ENCODE results near the gene CDAN1.

The CDAN1 gene

DNA sequence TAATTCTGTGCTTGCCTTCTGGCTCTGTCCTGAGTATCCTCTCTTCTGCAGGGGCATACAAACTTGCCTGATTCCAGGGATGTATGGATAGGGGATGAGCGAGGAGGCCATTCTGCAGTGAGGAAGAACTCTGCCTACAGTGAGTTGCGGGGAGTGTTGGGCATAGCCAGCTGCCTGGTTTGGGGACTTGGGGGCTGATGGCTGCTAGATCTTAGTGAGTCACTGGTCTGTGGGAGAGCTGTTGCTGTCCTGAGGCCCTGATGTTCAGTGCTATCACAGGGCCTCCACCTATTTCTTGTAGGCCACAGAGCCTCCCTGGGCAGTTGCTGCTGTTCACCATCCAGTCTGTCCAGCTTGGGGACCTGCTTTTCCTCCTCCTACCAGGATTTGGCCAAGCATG is 20.3 kb downstream of the CDAN1 start:
- in situ Hi-C loops (cut with HindIII; ENCODE audit: low sequenced_read_pairs), result no loop called here
- DNase-seq (ENCODE audit: low read depth, low spot score), result no peak
- TF ChIP-seq CTCF (IDR thresholded peaks at IDR 0.05; ENCODE audit: low read depth, low read length), result no peak
- H3K4me3 ChIP-seq (ENCODE audit: low read depth, low read length), result no peak overlapping the region

GRCh38 chr15:42716125-42716524 is 20.8 kb downstream of the CDAN1 start:
- in situ Hi-C loops (cut with HindIII; ENCODE audit: low sequenced_read_pairs), result no loop called here
- DNase-seq (ENCODE audit: low read depth, low spot score), result no peak
- H3K4me3 ChIP-seq (ENCODE audit: low read depth, low read length), result no peak overlapping the region
- no peak for TF ChIP-seq CTCF (IDR thresholded peaks at IDR 0.05; ENCODE audit: low read depth, low read length)

- H3K4me3 ChIP-seq (ENCODE audit: low read depth, low read length), result no peak overlapping the region
- TF ChIP-seq CTCF (IDR thresholded peaks at IDR 0.05; ENCODE audit: low read depth, low read length), result no peak
- DNase-seq (ENCODE audit: low read depth, low spot score), result no peak
- in situ Hi-C loops (cut with HindIII; ENCODE audit: low sequenced_read_pairs), result no loop called here
Observed at GRCh38 chr15:42712584-42712983, 24.3 kb downstream of the CDAN1 start.

- no peak for TF ChIP-seq CTCF (IDR thresholded peaks at IDR 0.05; ENCODE audit: low read depth, low read length)
- no peak for DNase-seq (ENCODE audit: low read depth, low spot score)
- H3K4me3 ChIP-seq (ENCODE audit: low read depth, low read length), result no peak overlapping the region
- in situ Hi-C loops (cut with HindIII; ENCODE audit: low sequenced_read_pairs), result no loop called here
Observed at GRCh38 chr15:42711746-42712145, 25.2 kb downstream of the CDAN1 start.

- no peak for TF ChIP-seq CTCF (IDR thresholded peaks at IDR 0.05; ENCODE audit: low read depth, low read length)
- no peak for DNase-seq (ENCODE audit: low read depth, low spot score)
- no peak overlapping the region for H3K4me3 ChIP-seq (ENCODE audit: low read depth, low read length)
- in situ Hi-C loops (cut with HindIII; ENCODE audit: low sequenced_read_pairs), result no loop called here
Observed at GRCh38 chr15:42710662-42711061, 26.3 kb downstream of the CDAN1 start.

- in situ Hi-C loops (cut with HindIII; ENCODE audit: low sequenced_read_pairs), result no loop called here
- H3K4me3 ChIP-seq (ENCODE audit: low read depth, low read length), result no peak overlapping the region
Observed at GRCh38 chr15:42707873-42708544, 28.9 kb downstream of the CDAN1 start.

More at GRCh38 chr15:42707873-42708544, 28.9 kb downstream of the CDAN1 start:
- no peak for TF ChIP-seq CTCF (IDR thresholded peaks at IDR 0.05; ENCODE audit: low read depth, low read length)
- no peak for DNase-seq (ENCODE audit: low read depth, low spot score)

Data from astrocyte of the spinal cord (primary cell).